ENCODE measurements around the gene DPH3.
A peak's percentile ranks its signal among the peaks of the same experiment; 100 is the strongest.

Gene DPH3

GRCh38 chr3:16255326-16255725 lies 9.4 kb downstream of the DPH3 start:
- DNase-seq (ENCODE audit: low spot score), result peak; percentile 37

- DNase-seq (ENCODE audit: low spot score), result peak; percentile 71
Measured at GRCh38 chr3:16254916-16255315, 9.8 kb downstream of the DPH3 start.

- no peak for DNase-seq (ENCODE audit: low spot score)
Measured at GRCh38 chr3:16253601-16254000, 11.1 kb downstream of the DPH3 start.

- DNase-seq (ENCODE audit: low spot score), result no peak
Measured at GRCh38 chr3:16252988-16253387, 11.8 kb downstream of the DPH3 start.

GRCh38 chr3:16252243-16252978 lies 12.3 kb downstream of the DPH3 start:
- no peak for DNase-seq (ENCODE audit: low spot score)

- DNase-seq (ENCODE audit: low spot score), result no peak
Measured at GRCh38 chr3:16251316-16252085, 13.2 kb downstream of the DPH3 start.

GRCh38 chr3:16249886-16250285 lies 14.9 kb downstream of the DPH3 start:
- no peak for DNase-seq (ENCODE audit: low spot score)

- no peak for DNase-seq (ENCODE audit: low spot score)
Measured at GRCh38 chr3:16249336-16249735, 15.4 kb downstream of the DPH3 start.

GRCh38 chr3:16248556-16248955 lies 16.2 kb downstream of the DPH3 start:
- no peak for DNase-seq (ENCODE audit: low spot score)

GRCh38 chr3:16247282-16248061 lies 17.3 kb downstream of the DPH3 start:
- DNase-seq (ENCODE audit: low spot score), result peak; percentile 88

- DNase-seq (ENCODE audit: low spot score), result no peak
Measured at GRCh38 chr3:16245609-16246008, 19.1 kb downstream of the DPH3 start.

- no peak for DNase-seq (ENCODE audit: low spot score)
Measured at GRCh38 chr3:16243706-16244490, 20.8 kb downstream of the DPH3 start.

- DNase-seq (ENCODE audit: low spot score), result no peak
Measured at GRCh38 chr3:16242177-16242576, 22.6 kb downstream of the DPH3 start.

GRCh38 chr3:16241225-16241624 lies 23.5 kb downstream of the DPH3 start:
- no peak for DNase-seq (ENCODE audit: low spot score)

GRCh38 chr3:16240229-16241023 lies 24.3 kb downstream of the DPH3 start:
- peak; percentile 37 for DNase-seq (ENCODE audit: low spot score)

GRCh38 chr3:16239780-16240179 lies 25.0 kb downstream of the DPH3 start:
- no peak for DNase-seq (ENCODE audit: low spot score)

- no peak for DNase-seq (ENCODE audit: low spot score)
Measured at GRCh38 chr3:16239086-16239770, 25.5 kb downstream of the DPH3 start.

- DNase-seq (ENCODE audit: low spot score), result no peak
Measured at GRCh38 chr3:16236856-16237393, 27.8 kb downstream of the DPH3 start.

GRCh38 chr3:16236030-16236639 lies 28.6 kb downstream of the DPH3 start:
- no peak for DNase-seq (ENCODE audit: low spot score)

- DNase-seq (ENCODE audit: low spot score), result no peak
Measured at GRCh38 chr3:16234281-16234680, 30.5 kb downstream of the DPH3 start.
